GM12878 (cell line): ENCODE results near the gene KDM6A. TPM values are rescaled to one million over a fixed set of nuclear protein-coding genes. Genes with fewer than 3 reads are reported as not detected.

Experiments used
- ATAC-seq: fragments of 200-7000 bp; cut with Tn5 transposase; 3 replicates; pipeline ENCODE4 v1.9.1; 2020; ENCODE audit warnings: mild to moderate bottlenecking, moderate library complexity
- BruUV-seq: library from RNA; stranded (reverse); fragments of 400-500 nt; replicated peaks from 2 replicates; lab custom pipeline; 2021; lab: Mats Ljungman, UMichigan
- CTCF ChIA-PET: fragments of 300-600 bp; sonication (Branson Sonifier 250); formaldehyde crosslinking; extraction: SDS; loops from one replicate; lab custom pipeline; 2021; ENCODE audit warnings: inconsistent platforms; lab: Yijun Ruan, JAX
- POLR2A ChIA-PET: fragments of 350-600 bp; formaldehyde crosslinking; extraction: SDS; loops from one replicate; lab custom pipeline; 2021; ENCODE audit warnings: inconsistent platforms; lab: Charles Lee
- RAD21 ChIA-PET: fragments of 300-600 bp; sonication (Branson Sonifier 250); formaldehyde crosslinking; loops from one replicate; lab custom pipeline; 2023; ENCODE audit warnings: antibody characterized with exemption; ENCODE audit not compliant: unreplicated experiment; lab: Charles Lee
- SMC1A ChIA-PET: fragments of 300-600 bp; sonication (Branson Sonifier 250); formaldehyde crosslinking; loops from one replicate; lab custom pipeline; 2023; ENCODE audit not compliant: unreplicated experiment, uncharacterized antibody; lab: Charles Lee
- DNase-seq: peaks from one replicate; pipeline ENCODE4 v3.0.0-alpha.2; 2011; ENCODE audit warnings: low read depth, low spot score
- FAIRE-seq: peaks from 3 replicates; lab custom pipeline; 2011; peaks lifted over from hg19 to GRCh38; lab: Jason Lieb, UNC
- H2AFZ ChIP-seq: 2 replicates; pipeline ENCODE4 v1.6.0; 2011; ENCODE audit warnings: low read depth, low read length, control low read depth; ENCODE audit not compliant: control insufficient read depth
- H3K27ac ChIP-seq: 2 replicates; pipeline ENCODE4 v1.5.1; 2011; ENCODE audit warnings: control low read depth; ENCODE audit not compliant: control insufficient read depth, insufficient read depth
- H3K27me3 ChIP-seq, 2 experiments: replicated peaks in 1 of 2; 2 replicates each; pipeline versions ENCODE4 v1.6.0 to v1.6.1; 2011; ENCODE audit warnings: low read length in 1 of 2; ENCODE audit not compliant: control insufficient read depth in 2 of 2, insufficient read depth in 2 of 2
- H3K36me3 ChIP-seq, 2 experiments: 2 replicates each; pipeline ENCODE4 v1.5.1; 2011; ENCODE audit warnings: low read length in 1 of 2; ENCODE audit not compliant: control insufficient read depth in 2 of 2, insufficient read depth in 2 of 2
- H3K4me1 ChIP-seq: 2 replicates; pipeline ENCODE4 v1.6.1; 2011; ENCODE audit warnings: mild to moderate bottlenecking, low read length, moderate library complexity, mixed read lengths; ENCODE audit not compliant: control insufficient read depth, insufficient read depth
- H3K4me2 ChIP-seq: 2 replicates; pipeline ENCODE4 v1.6.0; 2011; ENCODE audit warnings: control low read depth; ENCODE audit not compliant: control insufficient read depth, insufficient read depth
- H3K4me3 ChIP-seq: fragments of 200-600 bp; sonication (generic); 2 replicates; pipeline ENCODE4 v1.5.1; 2016
- H3K79me2 ChIP-seq: 2 replicates; pipeline ENCODE4 v1.6.0; 2011; ENCODE audit warnings: low read length; ENCODE audit not compliant: control insufficient read depth, insufficient read depth
- H3K9ac ChIP-seq: 2 replicates; pipeline ENCODE4 v1.8.0; 2011; ENCODE audit warnings: low read length, control low read depth, mixed read lengths; ENCODE audit not compliant: control insufficient read depth, insufficient read depth
- H3K9me3 ChIP-seq: replicated peaks from 3 replicates; pipeline ENCODE4 v1.5.1; 2011; ENCODE audit warnings: mild to moderate bottlenecking, low read length; ENCODE audit not compliant: control insufficient read depth, insufficient read depth
- H4K20me1 ChIP-seq: 2 replicates; pipeline ENCODE4 v1.6.0; 2011; ENCODE audit not compliant: control insufficient read depth, insufficient read depth
- BACH1 ChIP-seq: fragments of 450-650 bp; IDR thresholded peaks from 2 replicates; pipeline ENCODE4 v1.6.1; 2017; ENCODE audit warnings: mild to moderate bottlenecking, borderline replicate concordance
- CEBPB ChIP-seq, 2 experiments: fragments of 150-350 bp in 1 of 2; IDR thresholded peaks; 2 replicates each; pipeline ENCODE4 v1.6.1; 2012 to 2014; ENCODE audit warnings: low read depth in 2 of 2, low read length in 2 of 2, borderline replicate concordance in 1 of 2, inconsistent platforms in 1 of 2
- ETV6 ChIP-seq, 2 experiments: fragments of 450-650 bp in 1 of 2; IDR thresholded peaks in 1 of 2; conservative IDR thresholded peaks in 1 of 2; 2 replicates each; pipeline ENCODE4 v1.6.1; 2014; ENCODE audit warnings: antibody characterized with exemption in 1 of 2, borderline replicate concordance in 1 of 2, low read depth in 1 of 2, mild to moderate bottlenecking in 1 of 2, moderate library complexity in 1 of 2
- HDAC2 ChIP-seq: fragments of 200-600 bp; sonication (generic); IDR thresholded peaks from 2 replicates; pipeline ENCODE4 v1.6.1; 2017
- MTA2 ChIP-seq: fragments of 450-650 bp; IDR thresholded peaks from 2 replicates; pipeline ENCODE4 v1.6.1; 2016; ENCODE audit warnings: low read depth, mild to moderate bottlenecking, moderate library complexity
- NFYB ChIP-seq: IDR thresholded peaks from 2 replicates; pipeline ENCODE4 v1.6.1; 2011; ENCODE audit warnings: low read depth, mild to moderate bottlenecking, low read length, improper control_type of control experiment, moderate library complexity; ENCODE audit not compliant: insufficient read depth
- SIX5 ChIP-seq: IDR thresholded peaks from 2 replicates; pipeline ENCODE4 v1.6.1; 2011; ENCODE audit warnings: mild to moderate bottlenecking, low read depth, low read length, moderate library complexity; ENCODE audit not compliant: severe bottlenecking
- USF1 ChIP-seq: IDR thresholded peaks from 2 replicates; pipeline ENCODE4 v1.6.1; 2011; ENCODE audit warnings: borderline replicate concordance, low read depth, mild to moderate bottlenecking, moderate library complexity, mixed read lengths, low read length; ENCODE audit not compliant: insufficient read depth; ENCODE audit errors: extremely low read length
- ZZZ3 ChIP-seq: IDR thresholded peaks from 2 replicates; pipeline ENCODE4 v1.6.1; 2011; ENCODE audit warnings: low read depth; ENCODE audit not compliant: control insufficient read depth, insufficient read length
- in situ Hi-C: fragments of 300-500 bp; cut with MboI; formaldehyde crosslinking; loops from 9 replicates; pipeline ENCODE4 v1.14.3; 2018; ENCODE audit warnings: mixed read lengths
- intact Hi-C: fragments of 100-400 bp; cut with micrococcal nuclease; formaldehyde crosslinking; loops from one replicate; pipeline ENCODE4 v1.14.2; 2022; ENCODE audit not compliant: unreplicated experiment
- polyA plus RNA-seq, 11 experiments: library from polyadenylated mRNA; depleted of rRNA in 4 of 11; unstranded in 6 of 11; stranded (reverse) in 5 of 11; fragments of >200 nt; fragmentation: Nextera tagmentation in 4 of 11; fragmentation: Illumina TruSeq in 1 of 11; extraction: Ambion mirVana in 4 of 11; extraction: Trizol in 1 of 11; gene quantifications; 1 replicate in 1 of 11; 2 replicates in 10 of 11; pipeline versions ENCODE4 v1.2.1 to v1.2.3, GENCODE V29; 2011 to 2016; ENCODE audit warnings: inconsistent platforms in 2 of 11, missing spikeins in 2 of 11, low read depth in 1 of 11
- total RNA-seq, 4 experiments: library from RNA; depleted of rRNA in 3 of 4; stranded (reverse); fragments of >200 nt in 3 of 4; fragmentation: Illumina TruSeq in 1 of 4; extraction: Trizol in 1 of 4; gene quantifications; 2 replicates each; pipeline versions ENCODE4 v1.2.1 to v1.2.3, GENCODE V29; 2013 to 2021
- TF ChIP-seq, protein P1 (sequence below): fragments of 450-650 bp; conservative IDR thresholded peaks from 2 replicates; pipeline ENCODE4 v1.6.1; 2017; ENCODE audit warnings: mild to moderate bottlenecking, moderate library complexity
- TF ChIP-seq, protein P2 (sequence below): IDR thresholded peaks from 2 replicates; pipeline ENCODE4 v1.6.1; 2011; ENCODE audit warnings: borderline replicate concordance, low read depth, mild to moderate bottlenecking, moderate library complexity, low read length; ENCODE audit not compliant: insufficient read depth, poor library complexity, severe bottlenecking
- TF ChIP-seq, protein P3 (sequence below): IDR thresholded peaks from 2 replicates; pipeline ENCODE4 v1.6.1; 2011; ENCODE audit warnings: mild to moderate bottlenecking, low read depth, low read length, moderate library complexity; ENCODE audit not compliant: insufficient replicate concordance

The KDM6A gene
- total and polyA plus RNA-seq, 10 of the 15 experiments (the other 5 are each of a cell fraction or from before 2014, with no cell fraction given), result 7.9 to 29.0 (median 20.4) TPM

DNA sequence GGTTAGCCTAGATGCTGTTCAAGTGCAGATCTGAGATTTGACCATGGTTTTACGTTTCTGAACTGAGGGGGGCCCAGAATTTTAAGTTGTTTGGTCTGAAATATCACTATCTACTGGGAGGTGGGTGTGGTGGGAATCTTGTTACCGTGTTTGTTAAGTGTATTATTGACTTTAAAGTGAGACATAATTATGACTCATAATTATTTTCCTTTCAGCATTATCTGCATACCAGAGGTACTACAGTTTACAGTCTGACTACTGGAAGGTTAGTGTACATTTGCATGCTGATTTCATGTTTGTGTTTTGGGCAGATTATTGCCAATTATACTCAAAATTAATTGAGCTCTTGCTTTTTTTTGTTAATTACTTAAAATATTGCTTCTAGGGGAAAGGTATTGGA is 101.5 kb downstream of the KDM6A start (continued):
- TF ChIP-seq MTA2 (no peak), CEBPB (IDR thresholded peaks at IDR 0.05; ENCODE audit: borderline replicate concordance in 1 of 2, low read depth in 2 of 2, low read length in 2 of 2) (no peak), ZZZ3 (no peak), NFYB (no peak), HDAC2 (no peak), SIX5 (no peak), ETV6 (conservative IDR thresholded peaks at IDR 0.05 in 1 of 2, IDR thresholded peaks at IDR 0.05 in 1 of 2; ENCODE audit: borderline replicate concordance in 1 of 2, low read depth in 1 of 2) (no peak)

DNA sequence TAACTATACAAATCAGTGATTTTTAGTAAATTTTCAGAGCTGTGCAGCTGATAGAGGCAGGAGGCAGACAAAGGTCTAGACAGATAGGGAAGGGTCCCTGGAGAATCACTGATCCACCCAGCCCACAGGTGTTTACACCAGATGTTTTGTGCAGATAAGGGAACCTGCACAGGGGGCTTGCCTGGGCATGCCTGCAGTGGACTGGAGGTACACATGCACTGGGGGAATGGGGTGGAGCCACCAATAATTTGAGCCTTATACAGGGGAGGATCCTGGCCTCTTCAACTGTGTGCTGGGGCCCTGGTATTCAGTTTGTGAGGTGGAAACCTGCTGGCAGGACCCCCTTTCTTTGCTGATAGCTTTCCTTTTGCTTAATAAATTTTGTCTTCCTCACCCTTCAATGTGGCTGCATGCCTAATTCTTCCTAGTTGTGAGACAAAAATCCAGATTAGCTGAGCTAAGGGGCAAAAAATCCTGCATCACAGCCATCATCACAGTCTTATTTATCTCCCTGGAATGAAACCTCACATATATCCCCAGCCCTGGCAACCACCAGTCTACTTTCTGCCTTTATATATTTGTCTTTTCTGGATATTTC is 102.8 kb downstream of the KDM6A start:
- ATAC-seq (peak; percentile 77), DNase-seq (no peak), FAIRE-seq (no peak)
- ChIA-PET RAD21 (interaction anchor here (0.5 kb wide), 1 partner anchor 79 kb away, joined by 3 read pairs; no protein-coding TSS in a partner anchor), SMC1A (interaction anchor here (0.7 to 1.6 kb wide), 3 partner anchors 19 to 48 kb away, joined by 3 to 7 read pairs (median 3); no protein-coding TSS in a partner anchor), POLR2A (interaction anchor here (0.6 kb wide), 1 partner anchor 230 kb away, joined by 6 read pairs; no protein-coding TSS in a partner anchor), CTCF (no interaction called here)
- BruUV-seq, result no TSS peak
- Histone ChIP-seq H3K27me3 (no peaks in the 10 kb centered on the region), H3K4me1 (0 out of 2 replicates have a peak, but pooled peaks cover 2% of the 10 kb centered on the region), H4K20me1 (no peaks in the 10 kb centered on the region), H3K9me3 (peaks cover 15% of the 10 kb centered on the region), H3K27ac (peak overlapping the region; percentile 33), H3K4me3 (no peak overlapping the region), H3K4me2 (no peak overlapping the region), H3K79me2 (peaks cover 15% of the 10 kb centered on the region), H3K36me3 (no peaks in the 10 kb centered on the region; a peak in 2 of 4 replicates), H3K9ac (no peak overlapping the region), H2AFZ (no peak overlapping the region)
- in situ Hi-C loops, result no loop called here
- intact Hi-C loops, result no loop called here
- TF ChIP-seq, protein P1, sequence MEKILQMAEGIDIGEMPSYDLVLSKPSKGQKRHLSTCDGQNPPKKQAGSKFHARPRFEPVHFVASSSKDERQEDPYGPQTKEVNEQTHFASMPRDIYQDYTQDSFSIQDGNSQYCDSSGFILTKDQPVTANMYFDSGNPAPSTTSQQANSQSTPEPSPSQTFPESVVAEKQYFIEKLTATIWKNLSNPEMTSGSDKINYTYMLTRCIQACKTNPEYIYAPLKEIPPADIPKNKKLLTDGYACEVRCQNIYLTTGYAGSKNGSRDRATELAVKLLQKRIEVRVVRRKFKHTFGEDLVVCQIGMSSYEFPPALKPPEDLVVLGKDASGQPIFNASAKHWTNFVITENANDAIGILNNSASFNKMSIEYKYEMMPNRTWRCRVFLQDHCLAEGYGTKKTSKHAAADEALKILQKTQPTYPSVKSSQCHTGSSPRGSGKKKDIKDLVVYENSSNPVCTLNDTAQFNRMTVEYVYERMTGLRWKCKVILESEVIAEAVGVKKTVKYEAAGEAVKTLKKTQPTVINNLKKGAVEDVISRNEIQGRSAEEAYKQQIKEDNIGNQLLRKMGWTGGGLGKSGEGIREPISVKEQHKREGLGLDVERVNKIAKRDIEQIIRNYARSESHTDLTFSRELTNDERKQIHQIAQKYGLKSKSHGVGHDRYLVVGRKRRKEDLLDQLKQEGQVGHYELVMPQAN, result no peak
- no peak for TF ChIP-seq USF1
- TF ChIP-seq, protein P2, sequence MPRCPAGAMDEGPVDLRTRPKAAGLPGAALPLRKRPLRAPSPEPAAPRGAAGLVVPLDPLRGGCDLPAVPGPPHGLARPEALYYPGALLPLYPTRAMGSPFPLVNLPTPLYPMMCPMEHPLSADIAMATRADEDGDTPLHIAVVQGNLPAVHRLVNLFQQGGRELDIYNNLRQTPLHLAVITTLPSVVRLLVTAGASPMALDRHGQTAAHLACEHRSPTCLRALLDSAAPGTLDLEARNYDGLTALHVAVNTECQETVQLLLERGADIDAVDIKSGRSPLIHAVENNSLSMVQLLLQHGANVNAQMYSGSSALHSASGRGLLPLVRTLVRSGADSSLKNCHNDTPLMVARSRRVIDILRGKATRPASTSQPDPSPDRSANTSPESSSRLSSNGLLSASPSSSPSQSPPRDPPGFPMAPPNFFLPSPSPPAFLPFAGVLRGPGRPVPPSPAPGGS, result no peak
- TF ChIP-seq, protein P3, sequence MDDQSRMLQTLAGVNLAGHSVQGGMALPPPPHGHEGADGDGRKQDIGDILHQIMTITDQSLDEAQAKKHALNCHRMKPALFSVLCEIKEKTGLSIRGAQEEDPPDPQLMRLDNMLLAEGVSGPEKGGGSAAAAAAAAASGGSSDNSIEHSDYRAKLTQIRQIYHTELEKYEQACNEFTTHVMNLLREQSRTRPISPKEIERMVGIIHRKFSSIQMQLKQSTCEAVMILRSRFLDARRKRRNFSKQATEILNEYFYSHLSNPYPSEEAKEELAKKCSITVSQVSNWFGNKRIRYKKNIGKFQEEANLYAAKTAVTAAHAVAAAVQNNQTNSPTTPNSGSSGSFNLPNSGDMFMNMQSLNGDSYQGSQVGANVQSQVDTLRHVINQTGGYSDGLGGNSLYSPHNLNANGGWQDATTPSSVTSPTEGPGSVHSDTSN, result no peak
- TF ChIP-seq BACH1, result no peak
